ENCODE data around the gene ZNF208.

GRCh38 chr19:21934131-21934530, 76.6 kb downstream of the ZNF208 start:
- TF ChIP-seq, protein P1, sequence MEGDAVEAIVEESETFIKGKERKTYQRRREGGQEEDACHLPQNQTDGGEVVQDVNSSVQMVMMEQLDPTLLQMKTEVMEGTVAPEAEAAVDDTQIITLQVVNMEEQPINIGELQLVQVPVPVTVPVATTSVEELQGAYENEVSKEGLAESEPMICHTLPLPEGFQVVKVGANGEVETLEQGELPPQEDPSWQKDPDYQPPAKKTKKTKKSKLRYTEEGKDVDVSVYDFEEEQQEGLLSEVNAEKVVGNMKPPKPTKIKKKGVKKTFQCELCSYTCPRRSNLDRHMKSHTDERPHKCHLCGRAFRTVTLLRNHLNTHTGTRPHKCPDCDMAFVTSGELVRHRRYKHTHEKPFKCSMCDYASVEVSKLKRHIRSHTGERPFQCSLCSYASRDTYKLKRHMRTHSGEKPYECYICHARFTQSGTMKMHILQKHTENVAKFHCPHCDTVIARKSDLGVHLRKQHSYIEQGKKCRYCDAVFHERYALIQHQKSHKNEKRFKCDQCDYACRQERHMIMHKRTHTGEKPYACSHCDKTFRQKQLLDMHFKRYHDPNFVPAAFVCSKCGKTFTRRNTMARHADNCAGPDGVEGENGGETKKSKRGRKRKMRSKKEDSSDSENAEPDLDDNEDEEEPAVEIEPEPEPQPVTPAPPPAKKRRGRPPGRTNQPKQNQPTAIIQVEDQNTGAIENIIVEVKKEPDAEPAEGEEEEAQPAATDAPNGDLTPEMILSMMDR (conservative IDR thresholded peaks at IDR 0.05), result no peak
- no peak for TF ChIP-seq ZFX (IDR thresholded peaks at IDR 0.05)
